ENCODE results near the gene MED15. TPM values are rescaled to one million over a fixed set of nuclear protein-coding genes. Genes with fewer than 3 reads are reported as not detected.

The MED15 gene
- total and polyA plus RNA-seq, 2 of the 4 experiments (the other 2 are of a cell fraction): 19.0 to 68.8 TPM

- intact Hi-C loops (cut with micrococcal nuclease): no loop called here
- ChIA-PET POLR2A (ENCODE audit: unreplicated experiment) (no interaction called here), CTCF (no interaction called here)
- Histone ChIP-seq H3K18ac (ENCODE audit: low read depth, low read length) (no peak overlapping the region), H3K27ac (ENCODE audit: insufficient read depth, low read length) (no peak overlapping the region), H3K4me1 (ENCODE audit: control insufficient read depth, insufficient read depth, low read length) (peaks cover 5% of the 10 kb centered on the region), H2AFZ (replicated peaks; ENCODE audit: low read length, poor library complexity) (no peak overlapping the region), H3K9me1 (ENCODE audit: insufficient read depth, low read length) (peaks cover 24% of the 10 kb centered on the region), H4K8ac (ENCODE audit: low read depth in 2 of 2, low read length in 2 of 2) (no peak overlapping the region), H3K36me3 (ENCODE audit: control insufficient read depth, insufficient read depth, low read length) (peaks cover 9% of the 10 kb centered on the region; the same call in 1 of the 2 replicates), H2AK9ac (replicated peaks; ENCODE audit: low read depth, low read length, poor library complexity) (no peak overlapping the region), H3K27me3 (ENCODE audit: control insufficient read depth, insufficient read depth, low read length) (no peaks in the 10 kb centered on the region), H3K23ac (ENCODE audit: low read depth, low read length) (no peak overlapping the region), H2BK20ac (ENCODE audit: low read depth, low read length) (no peak overlapping the region), H2AK5ac (ENCODE audit: low read depth, low read length) (no peak overlapping the region), H3K9me3 (ENCODE audit: control insufficient read depth, insufficient read depth, low read length) (no peaks in the 10 kb centered on the region), H3K14ac (replicated peaks; ENCODE audit: low read depth, low read length) (no peak overlapping the region), H4K20me1 (ENCODE audit: insufficient read depth, low read length) (peaks cover 48% of the 10 kb centered on the region), H3K4ac (ENCODE audit: low read depth, low read length) (no peak overlapping the region), H2BK5ac (ENCODE audit: low read depth, low read length, poor library complexity, severe bottlenecking) (no peak overlapping the region), H3K9ac (ENCODE audit: low read depth, low read length) (no peak overlapping the region), H4K91ac (ENCODE audit: insufficient read depth, low read depth, low read length) (no peak overlapping the region), H4K5ac (ENCODE audit: low read depth, low read length) (no peak overlapping the region), H2BK120ac (ENCODE audit: low read depth, low read length) (no peak overlapping the region), H3K79me1 (ENCODE audit: low read depth in 1 of 2, low read length in 2 of 2) (peaks cover 58 to 84% of the 10 kb centered on the region in 2 experiments), H3K4me2 (ENCODE audit: low read depth, low read length) (no peak overlapping the region), H2BK15ac (ENCODE audit: low read depth, low read length) (no peak overlapping the region), H3K4me3 (ENCODE audit: insufficient read depth, low read depth, low read length) (no peak overlapping the region), H3K56ac (ENCODE audit: extremely low read depth, insufficient read depth, low read length) (no peak overlapping the region)
- dilution Hi-C loops (cut with HindIII; ENCODE audit: low sequenced_read_pairs, unreplicated experiment): no loop called here
- in situ Hi-C loops (cut with MboI; ENCODE audit: low sequenced_read_pairs): no loop called here
- DNase-seq (no peak), ATAC-seq (ENCODE audit: low read depth) (no peak)
- WGBS, 2 experiments (ENCODE audit: extremely low coverage in 2 of 2, insufficient read length in 1 of 2): 70% methylated on average over 2 of the region's 6 CpGs; no CpG with 5 or more reads in 1 of the 2 experiments
- TF ChIP-seq BHLHE40 (IDR thresholded peaks at IDR 0.05; ENCODE audit: low read depth, low read length) (no peak), ELK1 (IDR thresholded peaks at IDR 0.05; ENCODE audit: borderline replicate concordance, low read depth, low read length) (no peak), NFE2L2 (IDR thresholded peaks at IDR 0.05; ENCODE audit: low read depth, low read length) (no peak), RFX5 (IDR thresholded peaks at IDR 0.05; ENCODE audit: low read depth, low read length) (no peak), MAZ (IDR thresholded peaks at IDR 0.05; ENCODE audit: borderline replicate concordance, low read depth, low read length) (no peak), CHD1 (IDR thresholded peaks at IDR 0.05; ENCODE audit: low read depth, low read length) (no peak), USF2 (IDR thresholded peaks at IDR 0.05; ENCODE audit: low read depth, low read length) (no peak)
- BruUV-seq (replicated peaks): no TSS peak
Measured at GRCh38 chr22:20490183-20490940, 17.0 kb upstream of the MED15 start.

Measured in IMR-90 (cell line).